ENCODE results near the gene EFHC1. TPM values are rescaled to one million over a fixed set of nuclear protein-coding genes. Genes with fewer than 3 reads are reported as not detected.

EFHC1 gene
- total and polyA plus RNA-seq, 4 donors: 3.3 to 11.3 (median 6.9) TPM

GRCh38 chr6:52499026-52499425 is 78.9 kb downstream of the EFHC1 start (continued):
- no peak for TF ChIP-seq FOXA2 (IDR thresholded peaks at IDR 0.05)

GRCh38 chr6:52499681-52500236 is 79.6 kb downstream of the EFHC1 start:
- H3K36me3 ChIP-seq (ENCODE audit: control insufficient read depth in 4 of 4, insufficient read depth in 3 of 4, low read depth in 1 of 4, low read length in 3 of 4): peaks cover 3 to 13% (median 8%) of the 10 kb centered on the region in 4 donors
- no peak overlapping the region for H3K27ac ChIP-seq (ENCODE audit: low read depth in 1 of 2, low read length in 2 of 2)
- no peak for DNase-seq (ENCODE audit: low spot score)
- H3K27me3 ChIP-seq (ENCODE audit: control insufficient read depth in 4 of 4, insufficient read depth in 4 of 4, low read length in 3 of 4): no peaks in the 10 kb centered on the region
- H3K4me1 ChIP-seq (ENCODE audit: control insufficient read depth in 4 of 4, insufficient read depth in 4 of 4, low read length in 3 of 4): no peaks in the 10 kb centered on the region
- no peak overlapping the region for H3K9ac ChIP-seq (ENCODE audit: low read depth in 1 of 2, low read length in 2 of 2)
- TF ChIP-seq HNF4A (conservative IDR thresholded peaks at IDR 0.05) (no peak), JUND (IDR thresholded peaks at IDR 0.05) (no peak), ATF3 (IDR thresholded peaks at IDR 0.05) (no peak), ZBTB33 (IDR thresholded peaks at IDR 0.05) (no peak), FOXA2 (IDR thresholded peaks at IDR 0.05) (no peak), CTCF (IDR thresholded peaks at IDR 0.05; ENCODE audit: low read depth, low read length, missing input control) (no peak), MAX (IDR thresholded peaks at IDR 0.05) (no peak), HNF4G (IDR thresholded peaks at IDR 0.05) (no peak)
- no peaks in the 10 kb centered on the region for H3K9me3 ChIP-seq (ENCODE audit: control insufficient read depth in 4 of 4, low read length in 3 of 4)
- H3K4me3 ChIP-seq (ENCODE audit: low read depth in 1 of 3, low read length in 3 of 3): no peak overlapping the region
- 95% methylated on average over 11 of the region's 11 CpGs for WGBS

- DNase-seq (ENCODE audit: low spot score): no peak
- Histone ChIP-seq H3K9me3 (ENCODE audit: control insufficient read depth in 4 of 4, low read length in 3 of 4) (no peaks in the 10 kb centered on the region), H3K27ac (ENCODE audit: low read depth in 1 of 2, low read length in 2 of 2) (no peak overlapping the region), H3K4me3 (ENCODE audit: low read depth in 1 of 3, low read length in 3 of 3) (no peak overlapping the region), H3K36me3 (ENCODE audit: control insufficient read depth in 4 of 4, insufficient read depth in 3 of 4, low read depth in 1 of 4, low read length in 3 of 4) (peaks cover 6 to 16% (median 11%) of the 10 kb centered on the region in 4 donors), H3K27me3 (ENCODE audit: control insufficient read depth in 4 of 4, insufficient read depth in 4 of 4, low read length in 3 of 4) (no peaks in the 10 kb centered on the region), H3K9ac (ENCODE audit: low read depth in 1 of 2, low read length in 2 of 2) (no peak overlapping the region), H3K4me1 (ENCODE audit: control insufficient read depth in 4 of 4, insufficient read depth in 4 of 4, low read length in 3 of 4) (no peaks in the 10 kb centered on the region)
- TF ChIP-seq MAX (IDR thresholded peaks at IDR 0.05): no peak
- TF ChIP-seq FOXA2 (IDR thresholded peaks at IDR 0.05): no peak
- TF ChIP-seq JUND (IDR thresholded peaks at IDR 0.05): no peak
- TF ChIP-seq HNF4A (conservative IDR thresholded peaks at IDR 0.05): no peak
- WGBS: 57% methylated on average over 9 of the region's 9 CpGs
Observed at GRCh38 chr6:52500238-52501129, 80.3 kb downstream of the EFHC1 start.
